H1 (cell line): ENCODE data around the gene MMP26. TPM values are rescaled to one million over a fixed set of nuclear protein-coding genes. Genes with fewer than 3 reads are reported as not detected.

ENCODE experiments used
- CTCF ChIA-PET: fragments of 300-600 bp; sonication (Branson Sonifier 250); formaldehyde crosslinking; loops from one replicate; lab custom pipeline; 2021; ENCODE audit not compliant: partially characterized antibody; lab: Charles Lee
- POLR2A ChIA-PET: fragments of 300-600 bp; sonication (Branson Sonifier 250); formaldehyde crosslinking; loops from one replicate; lab custom pipeline; 2021; ENCODE audit warnings: inconsistent platforms; ENCODE audit not compliant: partially characterized antibody; lab: Charles Lee
- DNase-seq, 2 experiments: peaks; one replicate each; pipeline versions ENCODE4 v3.0.0 to v3.0.0-alpha.2; 2010 to 2022; ENCODE audit warnings: low spot score in 2 of 2, low read depth in 1 of 2, mixed read lengths in 1 of 2
- FAIRE-seq: peaks from 2 replicates; lab custom pipeline; 2011; peaks lifted over from hg19 to GRCh38; lab: Jason Lieb, UNC
- H2AFZ ChIP-seq: 2 replicates; pipeline ENCODE4 v1.8.1; 2012; ENCODE audit warnings: low read length, inconsistent platforms
- H2AK5ac ChIP-seq: 2 replicates; pipeline ENCODE4 v1.6.1; 2013; ENCODE audit warnings: low read depth, low read length
- H2BK120ac ChIP-seq: replicated peaks from 2 replicates; pipeline ENCODE3; 2013; ENCODE audit warnings: low read depth, low read length, inconsistent platforms
- H2BK12ac ChIP-seq: 2 replicates; pipeline ENCODE4 v1.6.1; 2013; ENCODE audit warnings: low read depth, low read length
- H2BK15ac ChIP-seq: 2 replicates; pipeline ENCODE4 v1.6.1; 2013; ENCODE audit warnings: low read length
- H2BK20ac ChIP-seq: 2 replicates; pipeline ENCODE4 v1.6.1; 2013; ENCODE audit warnings: low read length
- H2BK5ac ChIP-seq: 2 replicates; pipeline ENCODE4 v1.6.1; 2013; ENCODE audit warnings: low read depth, low read length
- H3K14ac ChIP-seq: 2 replicates; pipeline ENCODE4 v1.6.1; 2013; ENCODE audit warnings: inconsistent platforms; ENCODE audit not compliant: insufficient read length
- H3K18ac ChIP-seq: 2 replicates; pipeline ENCODE4 v1.6.1; 2013; ENCODE audit warnings: low read length; ENCODE audit errors: extremely low read depth
- H3K23ac ChIP-seq: 2 replicates; pipeline ENCODE4 v1.6.1; 2013; ENCODE audit warnings: inconsistent platforms; ENCODE audit not compliant: insufficient read length
- H3K23me2 ChIP-seq: 2 replicates; pipeline ENCODE4 v1.6.1; 2013; ENCODE audit warnings: low read depth, low read length
- H3K27ac ChIP-seq: 2 replicates; pipeline ENCODE4 v1.6.1; 2011; ENCODE audit warnings: low read depth, low read length, inconsistent platforms
- H3K27me3 ChIP-seq, 4 experiments: replicated peaks in 1 of 4; 1 replicate in 1 of 4; 2 replicates in 3 of 4; pipeline versions ENCODE4 v1.6.1 to v1.8.1; 2011 to 2013; ENCODE audit warnings: low read length in 3 of 4, mild to moderate bottlenecking in 3 of 4, inconsistent platforms in 2 of 4, mixed read lengths in 2 of 4, moderate library complexity in 1 of 4; ENCODE audit not compliant: control insufficient read depth in 3 of 4, insufficient read depth in 3 of 4; ENCODE audit errors: extremely low read depth in 1 of 4
- H3K36me3 ChIP-seq, 4 experiments: 2 replicates each; pipeline versions ENCODE4 v1.6.1 to v1.8.1; 2011 to 2013; ENCODE audit warnings: mild to moderate bottlenecking in 4 of 4, low read length in 3 of 4, moderate library complexity in 2 of 4, control low read depth in 1 of 4, inconsistent platforms in 1 of 4; ENCODE audit not compliant: insufficient read depth in 4 of 4, control insufficient read depth in 2 of 4
- H3K4ac ChIP-seq: replicated peaks from 2 replicates; pipeline ENCODE3; 2013; ENCODE audit warnings: low read length, low read depth, mixed read lengths, inconsistent platforms; ENCODE audit not compliant: insufficient read length
- H3K4me1 ChIP-seq, 4 experiments: replicated peaks in 1 of 4; 1 replicate in 1 of 4; 2 replicates in 3 of 4; pipeline versions ENCODE4 v1.6.1 to v1.8.1; 2011 to 2013; ENCODE audit warnings: low read length in 3 of 4, inconsistent platforms in 2 of 4, mixed read lengths in 1 of 4; ENCODE audit not compliant: insufficient read depth in 4 of 4, control insufficient read depth in 3 of 4
- H3K4me2 ChIP-seq, 2 experiments: 2 replicates each; pipeline versions ENCODE4 v1.6.1 to v1.8.1; 2011 to 2013; ENCODE audit warnings: low read depth in 2 of 2, low read length in 2 of 2, control low read depth in 1 of 2, inconsistent platforms in 1 of 2, mild to moderate bottlenecking in 1 of 2; ENCODE audit not compliant: insufficient read depth in 1 of 2
- H3K4me3 ChIP-seq, 4 experiments: fragments of 200-600, 300-600 bp in 1 of 4; sonication (generic), shearing (Covaris generic), sonication (Bioruptor Twin) in 1 of 4; 2 replicates each; pipeline versions ENCODE4 v1.5.1 to v1.8.1; 2011 to 2016; ENCODE audit warnings: low read length in 4 of 4, low read depth in 3 of 4, control low read depth in 2 of 4, inconsistent platforms in 2 of 4, mild to moderate bottlenecking in 2 of 4, mixed read lengths in 1 of 4, moderate library complexity in 1 of 4; ENCODE audit not compliant: insufficient read depth in 2 of 4; ENCODE audit errors: extremely low read depth in 1 of 4
- H3K56ac ChIP-seq: replicated peaks from 2 replicates; pipeline ENCODE3; 2013; ENCODE audit warnings: low read depth, mild to moderate bottlenecking, mixed read lengths, low read length, inconsistent platforms; ENCODE audit not compliant: insufficient read length
- H3K79me1 ChIP-seq: 2 replicates; pipeline ENCODE4 v1.6.1; 2013; ENCODE audit warnings: low read depth, low read length, control low read depth
- H3K79me2 ChIP-seq, 2 experiments: 2 replicates each; pipeline versions ENCODE4 v1.6.1 to v1.8.1; 2012 to 2013; ENCODE audit warnings: low read length in 2 of 2, mild to moderate bottlenecking in 2 of 2, inconsistent platforms in 1 of 2; ENCODE audit not compliant: insufficient read depth in 2 of 2, control insufficient read depth in 1 of 2
- H3K9ac ChIP-seq, 4 experiments: replicated peaks in 1 of 4; 1 replicate in 1 of 4; 2 replicates in 3 of 4; pipeline versions ENCODE4 v1.6.1 to v1.8.1; 2011 to 2013; ENCODE audit warnings: low read depth in 3 of 4, low read length in 3 of 4, control low read depth in 2 of 4, mild to moderate bottlenecking in 2 of 4, moderate library complexity in 2 of 4, inconsistent platforms in 1 of 4; ENCODE audit errors: extremely low read depth in 1 of 4
- H3K9me3 ChIP-seq, 2 experiments: 2 replicates each; pipeline versions ENCODE4 v1.6.1 to v1.8.1; 2012 to 2013; ENCODE audit warnings: mild to moderate bottlenecking in 2 of 2, moderate library complexity in 2 of 2, control low read depth in 1 of 2, inconsistent platforms in 1 of 2, low read depth in 1 of 2, low read length in 1 of 2, mixed read lengths in 1 of 2; ENCODE audit not compliant: insufficient read depth in 2 of 2
- H4K20me1 ChIP-seq, 2 experiments: replicated peaks in 1 of 2; 2 replicates each; pipeline versions ENCODE3 to v1.8.1; 2011 to 2013; ENCODE audit warnings: inconsistent platforms in 2 of 2, low read length in 2 of 2, mild to moderate bottlenecking in 1 of 2; ENCODE audit not compliant: insufficient read depth in 2 of 2, control insufficient read depth in 1 of 2
- H4K5ac ChIP-seq: 2 replicates; pipeline ENCODE4 v1.6.1; 2013; ENCODE audit warnings: low read length, low read depth, mixed read lengths, inconsistent platforms; ENCODE audit not compliant: insufficient read length
- H4K8ac ChIP-seq: 2 replicates; pipeline ENCODE4 v1.8.0; 2013; ENCODE audit warnings: mild to moderate bottlenecking, moderate library complexity, low read length, inconsistent platforms; ENCODE audit not compliant: insufficient read depth; ENCODE audit errors: extremely low read depth
- H4K91ac ChIP-seq: replicated peaks from 2 replicates; pipeline ENCODE3; 2013; ENCODE audit warnings: low read length, mixed read lengths, inconsistent platforms; ENCODE audit not compliant: insufficient read length
- CEBPB ChIP-seq: IDR thresholded peaks from 2 replicates; pipeline ENCODE4 v1.6.1; 2012; ENCODE audit warnings: low read depth, low read length
- SIRT6 ChIP-seq: IDR thresholded peaks from one replicate; pipeline ENCODE4 v1.7.1; 2012; ENCODE audit warnings: low read length, inconsistent platforms
- SIX5 ChIP-seq: IDR thresholded peaks from 2 replicates; pipeline ENCODE4 v1.6.1; 2011; ENCODE audit warnings: mild to moderate bottlenecking, low read depth, low read length
- SP4 ChIP-seq: IDR thresholded peaks from 2 replicates; pipeline ENCODE4 v1.6.1; 2012; ENCODE audit warnings: low read length, inconsistent platforms
- YY1 ChIP-seq: IDR thresholded peaks from 2 replicates; pipeline ENCODE4 v1.6.1; 2011; ENCODE audit warnings: low read depth, mild to moderate bottlenecking, low read length
- WGBS, 2 experiments: shearing (Covaris generic) in 1 of 2; methylation state at CpG; one replicate each; pipeline versions ENCODE4 v1.1.6 to v1.1.7; 2013 to 2015; ENCODE audit warnings: low lambda C conversion rate in 2 of 2, mixed read lengths in 2 of 2, inconsistent platforms in 1 of 2, low coverage in 1 of 2, missing lambda C conversion rate in 1 of 2; ENCODE audit not compliant: insufficient replicate concordance in 2 of 2, insufficient coverage in 1 of 2, insufficient read length in 1 of 2; ENCODE audit errors: extremely low coverage in 1 of 2, missing lambda C conversion rate in 1 of 2; 5-methylcytosine and 5-hydroxymethylcytosine counted together
- polyA plus RNA-seq, 7 experiments: library from polyadenylated mRNA; depleted of rRNA in 3 of 7; stranded (reverse) in 5 of 7; unstranded in 2 of 7; fragments of >200 nt in 5 of 7; fragments of 200-250 nt in 2 of 7; gene quantifications; 1 replicate in 5 of 7; 2 replicates in 1 of 7; 4 replicates in 1 of 7; pipeline versions ENCODE4 v1.2.1 to v1.2.3, GENCODE V29; 2011 to 2013; ENCODE audit warnings: missing spikeins in 2 of 7, mixed read lengths in 2 of 7
- total RNA-seq: library from RNA; stranded (reverse); fragmentation: NEBNext Ultra II Directional; extraction: Animal tissue kit (Norgen Biotek cat#: 25700); gene quantifications from 2 replicates; pipeline ENCODE4 v1.2.1, GENCODE V29; 2021
- TF ChIP-seq, protein P1 (sequence below): IDR thresholded peaks from 2 replicates; pipeline ENCODE4 v1.6.1; 2011; ENCODE audit warnings: low read length, improper control_type of control experiment

The MMP26 gene
- total and polyA plus RNA-seq, 2 of the 8 experiments (the other 6 are each of a cell fraction or from before 2014, with no cell fraction given) = 0.06 TPM; not detected in 1

DNA sequence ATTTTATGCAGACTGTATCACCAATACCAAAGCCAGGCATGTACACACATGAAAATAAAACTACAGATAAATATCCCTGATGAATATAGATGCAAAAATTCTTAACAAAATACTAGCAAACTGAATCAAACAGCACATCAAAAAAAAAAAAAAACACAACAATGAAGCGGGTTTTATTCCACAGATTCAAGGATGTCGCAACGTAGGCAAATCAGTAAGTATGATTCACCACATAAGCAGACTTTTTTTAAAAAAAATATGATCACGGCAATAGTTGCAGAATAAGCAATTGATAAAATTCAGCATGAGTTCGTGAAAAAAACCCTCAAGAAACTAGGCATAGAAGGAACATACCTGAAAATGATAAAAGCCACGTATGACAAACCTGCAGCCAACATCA is 43.9 kb downstream of the MMP26 start:
- no peak overlapping the region for H2BK5ac ChIP-seq
- H3K4ac ChIP-seq = no peak overlapping the region
- H3K79me2 ChIP-seq = no peaks in the 10 kb centered on the region
- H2BK20ac ChIP-seq = no peak overlapping the region
- H3K4me2 ChIP-seq = no peak overlapping the region
- no peak overlapping the region for H3K56ac ChIP-seq
- no peaks in the 10 kb centered on the region for H3K79me1 ChIP-seq
- H3K4me3 ChIP-seq = no peak overlapping the region
- no peaks in the 10 kb centered on the region for H3K36me3 ChIP-seq
- H3K23ac ChIP-seq = no peak overlapping the region
- no peak overlapping the region for H4K91ac ChIP-seq
- no peak overlapping the region for H4K8ac ChIP-seq
- H3K9me3 ChIP-seq = no peaks in the 10 kb centered on the region
- no peak overlapping the region for H3K27ac ChIP-seq
- H2BK12ac ChIP-seq = no peak overlapping the region
- DNase-seq = no peak
- no peak overlapping the region for H2BK120ac ChIP-seq
- 87% methylated on average over 5 of the region's 6 CpGs; no CpG with 5 or more reads in 1 of the 2 experiments for WGBS, 2 experiments
- FAIRE-seq = no peak
- H3K23me2 ChIP-seq = no peaks in the 10 kb centered on the region
- H4K5ac ChIP-seq = no peak overlapping the region
- no peak overlapping the region for H2BK15ac ChIP-seq
- H3K9ac ChIP-seq = no peak overlapping the region
- H2AK5ac ChIP-seq = no peak overlapping the region
- ChIA-PET POLR2A (no interaction called here), CTCF (no interaction called here)
- no peaks in the 10 kb centered on the region for H3K27me3 ChIP-seq
- no peaks in the 10 kb centered on the region for H3K4me1 ChIP-seq
- TF ChIP-seq SIX5 = no peak
- TF ChIP-seq YY1 = no peak
- no peak for TF ChIP-seq SIRT6
- no peak for TF ChIP-seq SP4
- 0 out of 2 replicates have a peak, but pooled peaks have one; percentile 35 for TF ChIP-seq CEBPB
- TF ChIP-seq, protein P1, sequence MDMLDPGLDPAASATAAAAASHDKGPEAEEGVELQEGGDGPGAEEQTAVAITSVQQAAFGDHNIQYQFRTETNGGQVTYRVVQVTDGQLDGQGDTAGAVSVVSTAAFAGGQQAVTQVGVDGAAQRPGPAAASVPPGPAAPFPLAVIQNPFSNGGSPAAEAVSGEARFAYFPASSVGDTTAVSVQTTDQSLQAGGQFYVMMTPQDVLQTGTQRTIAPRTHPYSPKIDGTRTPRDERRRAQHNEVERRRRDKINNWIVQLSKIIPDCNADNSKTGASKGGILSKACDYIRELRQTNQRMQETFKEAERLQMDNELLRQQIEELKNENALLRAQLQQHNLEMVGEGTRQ = no peak
- H3K14ac ChIP-seq = no peak overlapping the region
- no peak overlapping the region for H3K18ac ChIP-seq
- H4K20me1 ChIP-seq = no peaks in the 10 kb centered on the region
- H2AFZ ChIP-seq = no peak overlapping the region
